Fibroblast of the aortic adventitia (primary cell): ENCODE results near the gene TEX44. TPM values are rescaled to one million over a fixed set of nuclear protein-coding genes. Genes with fewer than 3 reads are reported as not detected.
"Not testable (repeated sequence)": the region's sequence is repeated elsewhere in the genome, so short reads cannot be mapped to it uniquely, and the experiment has no call there.

Source experiments
- DNase-seq: peaks from one replicate; pipeline ENCODE4 v3.0.0-alpha.2; 2010; ENCODE audit warnings: low read depth
- H3K4me3 ChIP-seq: 2 replicates; pipeline ENCODE4 v1.5.1; 2011; ENCODE audit warnings: low read depth, mild to moderate bottlenecking, control low read depth, low read length, moderate library complexity
- total RNA-seq: library from RNA; depleted of rRNA; stranded (reverse); fragments of >200 nt; gene quantifications from 2 replicates; pipeline ENCODE4 v1.2.3, GENCODE V29; 2012; ENCODE audit warnings: low replicate concordance
- TF ChIP-seq, protein P1 (sequence below): IDR thresholded peaks from 2 replicates; pipeline ENCODE4 v1.5.1; 2011; ENCODE audit warnings: mild to moderate bottlenecking, low read length, control low read depth, inconsistent platforms; ENCODE audit not compliant: insufficient read depth

The TEX44 gene
- total RNA-seq, 1 donor = not detected

- no peak for DNase-seq
- H3K4me3 ChIP-seq = no peak overlapping the region
- TF ChIP-seq, protein P1, sequence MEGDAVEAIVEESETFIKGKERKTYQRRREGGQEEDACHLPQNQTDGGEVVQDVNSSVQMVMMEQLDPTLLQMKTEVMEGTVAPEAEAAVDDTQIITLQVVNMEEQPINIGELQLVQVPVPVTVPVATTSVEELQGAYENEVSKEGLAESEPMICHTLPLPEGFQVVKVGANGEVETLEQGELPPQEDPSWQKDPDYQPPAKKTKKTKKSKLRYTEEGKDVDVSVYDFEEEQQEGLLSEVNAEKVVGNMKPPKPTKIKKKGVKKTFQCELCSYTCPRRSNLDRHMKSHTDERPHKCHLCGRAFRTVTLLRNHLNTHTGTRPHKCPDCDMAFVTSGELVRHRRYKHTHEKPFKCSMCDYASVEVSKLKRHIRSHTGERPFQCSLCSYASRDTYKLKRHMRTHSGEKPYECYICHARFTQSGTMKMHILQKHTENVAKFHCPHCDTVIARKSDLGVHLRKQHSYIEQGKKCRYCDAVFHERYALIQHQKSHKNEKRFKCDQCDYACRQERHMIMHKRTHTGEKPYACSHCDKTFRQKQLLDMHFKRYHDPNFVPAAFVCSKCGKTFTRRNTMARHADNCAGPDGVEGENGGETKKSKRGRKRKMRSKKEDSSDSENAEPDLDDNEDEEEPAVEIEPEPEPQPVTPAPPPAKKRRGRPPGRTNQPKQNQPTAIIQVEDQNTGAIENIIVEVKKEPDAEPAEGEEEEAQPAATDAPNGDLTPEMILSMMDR = no peak
Measured at GRCh38 chr2:231565887-231566594, 26.6 kb upstream of the TEX44 start.

- no peak for DNase-seq
Measured at GRCh38 chr2:231567159-231567558, 25.5 kb upstream of the TEX44 start.

GRCh38 chr2:231568098-231568784 is 24.4 kb upstream of the TEX44 start:
- no peak for DNase-seq
- TF ChIP-seq, protein P1 = no peak
- H3K4me3 ChIP-seq = no peak overlapping the region

More at GRCh38 chr2:231567159-231567558, 25.5 kb upstream of the TEX44 start:
- no peak overlapping the region for H3K4me3 ChIP-seq
- TF ChIP-seq, protein P1 = no peak

DNA sequence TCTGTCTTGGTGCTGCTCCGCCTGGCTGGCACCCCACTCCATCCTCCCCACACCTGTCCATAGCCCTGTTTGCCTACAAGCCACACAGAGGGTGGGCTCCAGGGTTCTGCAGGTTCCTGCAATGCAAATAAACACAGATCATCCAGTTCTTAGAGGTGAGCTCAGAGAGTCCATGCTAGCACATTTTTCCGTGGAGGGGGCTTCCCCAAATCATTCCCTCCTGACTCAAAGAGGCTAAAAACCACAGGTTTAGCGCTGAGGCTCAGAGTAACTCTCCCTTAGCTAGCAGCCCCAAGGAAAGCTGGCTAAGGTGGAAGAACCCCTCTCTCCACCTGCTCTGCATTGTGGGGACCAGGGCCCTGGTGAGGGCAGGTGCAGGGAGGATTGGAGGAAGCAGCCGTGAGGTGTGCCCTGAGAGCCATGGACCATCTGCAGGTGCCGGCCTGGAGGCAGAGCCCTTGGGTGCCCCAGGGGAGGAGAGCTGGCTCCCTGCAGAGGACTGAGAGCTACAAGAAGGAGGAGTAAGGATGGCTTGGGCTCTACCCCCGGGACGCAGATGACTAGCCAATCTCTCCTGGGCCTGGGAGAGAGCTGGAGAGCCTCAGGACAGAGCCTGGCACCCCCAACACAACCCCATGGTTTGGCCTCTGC is 23.8 kb upstream of the TEX44 start:
- TF ChIP-seq, protein P1 = no peak
- no peak for DNase-seq
- no peak overlapping the region for H3K4me3 ChIP-seq

DNA sequence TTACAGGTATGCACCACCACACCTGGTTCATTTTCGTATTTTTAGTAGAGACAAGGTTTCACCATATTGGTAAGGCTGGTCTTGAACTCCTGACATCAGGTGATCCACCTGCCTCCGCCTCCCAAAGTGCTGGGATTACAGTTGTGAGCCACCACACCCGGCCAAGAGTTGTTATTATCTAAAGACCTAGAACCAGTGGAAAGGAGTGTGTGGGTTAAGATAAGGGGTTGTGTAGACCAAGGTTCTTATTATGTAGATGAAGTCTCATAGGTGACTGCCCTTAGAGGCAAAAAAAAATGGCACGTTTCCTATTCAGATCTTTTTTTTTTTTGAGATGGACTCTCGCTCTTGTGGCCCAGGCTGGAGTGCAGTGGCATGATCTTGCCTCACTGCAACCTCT is 21.7 kb upstream of the TEX44 start:
- not testable (repeated sequence) for DNase-seq, H3K4me3 ChIP-seq

- no peak for DNase-seq
- H3K4me3 ChIP-seq = no peak overlapping the region
- TF ChIP-seq, protein P1 = no peak
Measured at GRCh38 chr2:231571661-231572191, 20.9 kb upstream of the TEX44 start.

DNA sequence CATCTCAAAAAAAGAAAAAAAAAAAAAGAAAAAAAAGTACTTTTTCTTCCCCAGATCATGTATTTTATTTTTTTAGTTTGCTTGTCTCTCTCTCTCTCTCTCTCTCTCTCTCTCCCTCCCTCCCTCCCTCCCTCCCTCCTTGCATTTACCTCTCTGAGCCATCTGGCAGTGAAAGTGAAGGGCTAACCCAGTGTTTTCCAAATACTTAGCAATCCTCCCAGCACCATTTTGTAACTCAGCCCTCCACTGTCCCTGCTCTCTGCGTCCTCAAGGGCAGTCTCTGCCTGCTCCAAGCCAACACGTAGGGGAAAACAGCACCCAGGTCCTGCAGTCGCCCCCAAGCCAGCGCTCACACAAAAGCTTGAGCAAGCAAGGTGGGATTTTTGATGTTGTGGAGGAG is 19.6 kb upstream of the TEX44 start:
- TF ChIP-seq, protein P1 = no peak
- no peak overlapping the region for H3K4me3 ChIP-seq
- no peak for DNase-seq
